ENCODE measurements around the gene GPR6. TPM values are rescaled to one million over a fixed set of nuclear protein-coding genes. Genes with fewer than 3 reads are reported as not detected.

GPR6 gene
- total RNA-seq, 2 experiments from 2014 or later = not detected

- no peaks in the 10 kb centered on the region for H3K9me3 Mint-ChIP-seq
- no peaks in the 10 kb centered on the region for H3K36me3 Mint-ChIP-seq
- no peak overlapping the region for H3K27ac Mint-ChIP-seq
- ChIA-PET CTCF (no interaction called here), POLR2A (no interaction called here)
- peaks cover 4% of the 10 kb centered on the region for H3K4me1 Mint-ChIP-seq (ENCODE audit: low read depth)
- DNase-seq = no peak
- intact Hi-C loops (cut with micrococcal nuclease) = no loop called here
- peaks cover 7% of the 10 kb centered on the region for H3K27me3 Mint-ChIP-seq
- H3K4me3 Mint-ChIP-seq = no peak overlapping the region
Observed at GRCh38 chr6:110017306-110017705, 39.2 kb downstream of the GPR6 start.

- no peak overlapping the region for H3K4me3 Mint-ChIP-seq
- H3K27ac Mint-ChIP-seq = no peak overlapping the region
- H3K27me3 Mint-ChIP-seq = peaks cover 7% of the 10 kb centered on the region
- peaks cover 4% of the 10 kb centered on the region for H3K4me1 Mint-ChIP-seq (ENCODE audit: low read depth)
- H3K36me3 Mint-ChIP-seq = no peaks in the 10 kb centered on the region
- CTCF ChIA-PET = no interaction called here
- POLR2A ChIA-PET = no interaction called here
- DNase-seq = no peak
- no peaks in the 10 kb centered on the region for H3K9me3 Mint-ChIP-seq
- intact Hi-C loops (cut with micrococcal nuclease) = no loop called here
Observed at GRCh38 chr6:110017946-110018345, 39.8 kb downstream of the GPR6 start.

- Mint-ChIP-seq H3K27ac (no peak overlapping the region), H3K27me3 (peaks cover 5% of the 10 kb centered on the region), H3K9me3 (no peaks in the 10 kb centered on the region), H3K36me3 (no peaks in the 10 kb centered on the region), H3K4me1 (ENCODE audit: low read depth) (peaks cover 4% of the 10 kb centered on the region), H3K4me3 (no peak overlapping the region)
- intact Hi-C loops (cut with micrococcal nuclease) = no loop called here
- no peak for DNase-seq
- ChIA-PET CTCF (interaction anchor here (1.8 kb wide), 1 partner anchor 21 kb away, joined by 5 read pairs; no protein-coding TSS in a partner anchor), POLR2A (no interaction called here)
Observed at GRCh38 chr6:110018486-110018885, 40.4 kb downstream of the GPR6 start.

- Mint-ChIP-seq H3K27me3 (peaks cover 3% of the 10 kb centered on the region), H3K27ac (no peak overlapping the region), H3K9me3 (no peaks in the 10 kb centered on the region), H3K36me3 (no peaks in the 10 kb centered on the region), H3K4me3 (no peak overlapping the region), H3K4me1 (ENCODE audit: low read depth) (peaks cover 4% of the 10 kb centered on the region)
- intact Hi-C loops (cut with micrococcal nuclease) = no loop called here
- POLR2A ChIA-PET = no interaction called here
- DNase-seq = peak; percentile 16
- CTCF ChIA-PET = no interaction called here
Observed at GRCh38 chr6:110020888-110021287, 42.8 kb downstream of the GPR6 start.

DNA sequence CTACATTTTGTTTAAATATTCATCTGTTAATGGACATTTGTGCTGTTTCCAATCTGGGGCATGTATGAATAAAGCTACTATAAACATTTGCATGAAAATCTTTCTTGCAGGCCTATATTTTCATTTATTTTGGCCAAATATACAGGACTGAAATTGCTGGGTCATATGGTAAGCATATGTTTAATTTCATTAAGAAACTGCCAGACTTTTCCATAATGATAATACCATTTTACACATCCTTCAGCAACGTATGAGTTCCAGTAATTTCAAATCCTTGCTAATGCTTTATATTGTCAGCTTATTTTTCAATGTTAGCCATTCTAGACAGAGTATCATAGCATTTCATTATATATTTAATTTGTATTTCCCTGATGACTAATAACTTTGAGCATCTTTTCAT lies 51.0 kb downstream of the GPR6 start:
- Mint-ChIP-seq H3K36me3 (no peaks in the 10 kb centered on the region), H3K9me3 (no peaks in the 10 kb centered on the region), H3K27me3 (no peaks in the 10 kb centered on the region), H3K4me1 (ENCODE audit: low read depth) (no peaks in the 10 kb centered on the region), H3K4me3 (no peak overlapping the region), H3K27ac (no peak overlapping the region)
- ChIA-PET CTCF (interaction anchor here (6.5 kb wide), 1 partner anchor 10 kb away, joined by 51 read pairs; no protein-coding TSS in a partner anchor), POLR2A (no interaction called here)
- no peak for DNase-seq
- intact Hi-C loops (cut with micrococcal nuclease) = no loop called here

Other genes starting within 250 kb of the GPR6 start
- 1 to 10 TPM; 1.9 to 2.6 TPM for gene WASF1, start 201.4 kb downstream of the GPR6 start, total RNA-seq
- 10 to 100 TPM; 26.2 to 30.2 TPM for gene CDC40, start 202.1 kb downstream of the GPR6 start, total RNA-seq